Measurements from ENCODE around the gene AMH.

DNA sequence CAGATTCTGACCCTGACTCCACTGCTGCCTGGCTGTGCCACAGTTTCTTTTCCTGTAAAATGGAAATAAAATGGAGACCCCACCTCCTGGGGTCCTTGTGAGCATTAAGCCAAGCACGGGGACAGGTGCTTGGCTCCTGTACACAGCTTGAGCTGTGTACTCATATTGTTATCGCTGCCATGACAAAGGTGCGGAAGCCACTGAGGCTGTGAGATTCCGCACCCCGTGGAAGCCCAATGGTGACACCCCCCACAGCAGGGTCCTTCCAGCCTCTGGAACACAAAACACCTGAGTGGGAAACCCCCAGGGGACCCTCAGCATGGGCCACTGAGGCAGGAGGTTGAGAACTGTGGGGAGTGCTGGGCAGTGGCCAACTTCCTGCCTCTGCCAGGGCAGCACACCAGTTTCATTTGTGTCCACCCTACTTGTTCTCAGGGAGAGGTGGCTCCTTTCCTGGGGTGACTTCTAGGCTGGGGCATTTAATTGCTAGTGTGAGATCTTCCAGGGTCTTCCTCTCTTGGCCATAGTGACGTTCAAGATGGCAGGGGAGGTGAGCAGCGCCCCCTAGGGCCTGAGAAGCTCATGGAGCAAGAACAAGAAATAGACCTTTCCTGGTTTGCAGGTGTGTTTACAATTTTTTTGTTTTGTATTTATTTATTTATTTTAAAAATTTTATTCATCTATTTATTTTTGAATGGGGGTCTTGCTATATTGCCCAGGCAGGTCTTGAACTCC is 12.5 kb downstream of the AMH start:
- TF ChIP-seq, protein P1, sequence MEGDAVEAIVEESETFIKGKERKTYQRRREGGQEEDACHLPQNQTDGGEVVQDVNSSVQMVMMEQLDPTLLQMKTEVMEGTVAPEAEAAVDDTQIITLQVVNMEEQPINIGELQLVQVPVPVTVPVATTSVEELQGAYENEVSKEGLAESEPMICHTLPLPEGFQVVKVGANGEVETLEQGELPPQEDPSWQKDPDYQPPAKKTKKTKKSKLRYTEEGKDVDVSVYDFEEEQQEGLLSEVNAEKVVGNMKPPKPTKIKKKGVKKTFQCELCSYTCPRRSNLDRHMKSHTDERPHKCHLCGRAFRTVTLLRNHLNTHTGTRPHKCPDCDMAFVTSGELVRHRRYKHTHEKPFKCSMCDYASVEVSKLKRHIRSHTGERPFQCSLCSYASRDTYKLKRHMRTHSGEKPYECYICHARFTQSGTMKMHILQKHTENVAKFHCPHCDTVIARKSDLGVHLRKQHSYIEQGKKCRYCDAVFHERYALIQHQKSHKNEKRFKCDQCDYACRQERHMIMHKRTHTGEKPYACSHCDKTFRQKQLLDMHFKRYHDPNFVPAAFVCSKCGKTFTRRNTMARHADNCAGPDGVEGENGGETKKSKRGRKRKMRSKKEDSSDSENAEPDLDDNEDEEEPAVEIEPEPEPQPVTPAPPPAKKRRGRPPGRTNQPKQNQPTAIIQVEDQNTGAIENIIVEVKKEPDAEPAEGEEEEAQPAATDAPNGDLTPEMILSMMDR (IDR thresholded peaks at IDR 0.05) = peak; percentile 75; the same call in 1 of the 2 replicates
- TF ChIP-seq, protein P2, sequence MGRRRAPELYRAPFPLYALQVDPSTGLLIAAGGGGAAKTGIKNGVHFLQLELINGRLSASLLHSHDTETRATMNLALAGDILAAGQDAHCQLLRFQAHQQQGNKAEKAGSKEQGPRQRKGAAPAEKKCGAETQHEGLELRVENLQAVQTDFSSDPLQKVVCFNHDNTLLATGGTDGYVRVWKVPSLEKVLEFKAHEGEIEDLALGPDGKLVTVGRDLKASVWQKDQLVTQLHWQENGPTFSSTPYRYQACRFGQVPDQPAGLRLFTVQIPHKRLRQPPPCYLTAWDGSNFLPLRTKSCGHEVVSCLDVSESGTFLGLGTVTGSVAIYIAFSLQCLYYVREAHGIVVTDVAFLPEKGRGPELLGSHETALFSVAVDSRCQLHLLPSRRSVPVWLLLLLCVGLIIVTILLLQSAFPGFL (CRISPR knock-in tag; IDR thresholded peaks at IDR 0.05; ENCODE audit: borderline replicate concordance) = no peak
- TF ChIP-seq JUN (CRISPR knock-in tag; IDR thresholded peaks at IDR 0.05) (no peak), RELA (CRISPR knock-in tag; IDR thresholded peaks at IDR 0.05; ENCODE audit: borderline replicate concordance) (no peak), NFYB (CRISPR knock-in tag; conservative IDR thresholded peaks at IDR 0.05; ENCODE audit: low read depth) (no peak), SMAD3 (CRISPR knock-in tag; IDR thresholded peaks at IDR 0.05; ENCODE audit: borderline replicate concordance) (no peak), CREM (CRISPR knock-in tag; IDR thresholded peaks at IDR 0.05) (no peak), TCF7 (CRISPR knock-in tag; IDR thresholded peaks at IDR 0.05; ENCODE audit: low read depth) (no peak)
- TF ChIP-seq, protein P3, sequence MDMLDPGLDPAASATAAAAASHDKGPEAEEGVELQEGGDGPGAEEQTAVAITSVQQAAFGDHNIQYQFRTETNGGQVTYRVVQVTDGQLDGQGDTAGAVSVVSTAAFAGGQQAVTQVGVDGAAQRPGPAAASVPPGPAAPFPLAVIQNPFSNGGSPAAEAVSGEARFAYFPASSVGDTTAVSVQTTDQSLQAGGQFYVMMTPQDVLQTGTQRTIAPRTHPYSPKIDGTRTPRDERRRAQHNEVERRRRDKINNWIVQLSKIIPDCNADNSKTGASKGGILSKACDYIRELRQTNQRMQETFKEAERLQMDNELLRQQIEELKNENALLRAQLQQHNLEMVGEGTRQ (CRISPR knock-in tag; IDR thresholded peaks at IDR 0.05) = no peak
- TF ChIP-seq, protein P4, sequence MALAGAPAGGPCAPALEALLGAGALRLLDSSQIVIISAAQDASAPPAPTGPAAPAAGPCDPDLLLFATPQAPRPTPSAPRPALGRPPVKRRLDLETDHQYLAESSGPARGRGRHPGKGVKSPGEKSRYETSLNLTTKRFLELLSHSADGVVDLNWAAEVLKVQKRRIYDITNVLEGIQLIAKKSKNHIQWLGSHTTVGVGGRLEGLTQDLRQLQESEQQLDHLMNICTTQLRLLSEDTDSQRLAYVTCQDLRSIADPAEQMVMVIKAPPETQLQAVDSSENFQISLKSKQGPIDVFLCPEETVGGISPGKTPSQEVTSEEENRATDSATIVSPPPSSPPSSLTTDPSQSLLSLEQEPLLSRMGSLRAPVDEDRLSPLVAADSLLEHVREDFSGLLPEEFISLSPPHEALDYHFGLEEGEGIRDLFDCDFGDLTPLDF (CRISPR knock-in tag; IDR thresholded peaks at IDR 0.05) = no peak
- TF ChIP-seq, protein P5, sequence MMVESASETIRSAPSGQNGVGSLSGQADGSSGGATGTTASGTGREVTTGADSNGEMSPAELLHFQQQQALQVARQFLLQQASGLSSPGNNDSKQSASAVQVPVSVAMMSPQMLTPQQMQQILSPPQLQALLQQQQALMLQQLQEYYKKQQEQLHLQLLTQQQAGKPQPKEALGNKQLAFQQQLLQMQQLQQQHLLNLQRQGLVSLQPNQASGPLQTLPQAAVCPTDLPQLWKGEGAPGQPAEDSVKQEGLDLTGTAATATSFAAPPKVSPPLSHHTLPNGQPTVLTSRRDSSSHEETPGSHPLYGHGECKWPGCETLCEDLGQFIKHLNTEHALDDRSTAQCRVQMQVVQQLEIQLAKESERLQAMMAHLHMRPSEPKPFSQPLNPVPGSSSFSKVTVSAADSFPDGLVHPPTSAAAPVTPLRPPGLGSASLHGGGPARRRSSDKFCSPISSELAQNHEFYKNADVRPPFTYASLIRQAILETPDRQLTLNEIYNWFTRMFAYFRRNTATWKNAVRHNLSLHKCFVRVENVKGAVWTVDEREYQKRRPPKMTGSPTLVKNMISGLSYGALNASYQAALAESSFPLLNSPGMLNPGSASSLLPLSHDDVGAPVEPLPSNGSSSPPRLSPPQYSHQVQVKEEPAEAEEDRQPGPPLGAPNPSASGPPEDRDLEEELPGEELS (CRISPR knock-in tag; IDR thresholded peaks at IDR 0.05) = no peak

Measured in WTC11 (cell line).